HG03025 (cell line): Measurements from ENCODE around the gene FKBP4.

Experiments used
- ATAC-seq: cut with Tn5 transposase; IDR thresholded peaks from one replicate; pipeline ENCODE4 v1.9.1; 2021; ENCODE audit warnings: mild to moderate bottlenecking, moderate library complexity; ENCODE audit not compliant: unreplicated experiment, low FRiP score

The FKBP4 gene

GRCh38 chr12:2842948-2843347, 48.2 kb downstream of the FKBP4 start:
- ATAC-seq, result no peak

- no peak for ATAC-seq
Measured at GRCh38 chr12:2844786-2845185, 50.0 kb downstream of the FKBP4 start.

- no peak for ATAC-seq
Measured at GRCh38 chr12:2845280-2845679, 50.5 kb downstream of the FKBP4 start.

GRCh38 chr12:2851931-2852330, 57.2 kb downstream of the FKBP4 start:
- no peak for ATAC-seq

- no peak for ATAC-seq
Measured at GRCh38 chr12:2853626-2854025, 58.9 kb downstream of the FKBP4 start.
